Astrocyte (in vitro differentiated cells and primary cell): ENCODE measurements around the gene DHPS. TPM values are rescaled to one million over a fixed set of nuclear protein-coding genes. Genes with fewer than 3 reads are reported as not detected.
"Not testable (repeated sequence)": the region's sequence is repeated elsewhere in the genome, so short reads cannot be mapped to it uniquely, and the experiment has no call there.

Experiments used
- DNase-seq: peaks from one replicate; pipeline ENCODE4 v3.0.0-alpha.2; 2010; ENCODE audit warnings: low read depth
- FAIRE-seq: peaks from 2 replicates; lab custom pipeline; 2011; peaks lifted over from hg19 to GRCh38; lab: Jason Lieb, UNC
- H2AFZ ChIP-seq: 2 replicates; pipeline ENCODE4 v1.6.0; 2012; ENCODE audit warnings: low read depth, low read length, inconsistent platforms
- H3K27ac ChIP-seq: 2 replicates; pipeline ENCODE4 v1.5.1; 2011; ENCODE audit warnings: low read depth, low read length, inconsistent platforms
- H3K27me3 ChIP-seq: 2 replicates; pipeline ENCODE4 v1.6.0; 2011; ENCODE audit warnings: low read length, inconsistent platforms; ENCODE audit not compliant: insufficient read depth
- H3K36me3 ChIP-seq: 2 replicates; pipeline ENCODE4 v1.5.1; 2011; ENCODE audit warnings: low read length, inconsistent platforms; ENCODE audit not compliant: insufficient read depth
- H3K4me1 ChIP-seq: 2 replicates; pipeline ENCODE4 v1.5.1; 2011; ENCODE audit warnings: low read length, inconsistent platforms; ENCODE audit not compliant: insufficient read depth
- H3K4me2 ChIP-seq: 2 replicates; pipeline ENCODE4 v1.6.0; 2012; ENCODE audit warnings: low read length, inconsistent platforms
- H3K4me3 ChIP-seq: 2 replicates; pipeline ENCODE4 v1.5.1; 2011; ENCODE audit warnings: low read depth, mild to moderate bottlenecking, low read length, inconsistent platforms; ENCODE audit not compliant: insufficient read depth
- H3K79me2 ChIP-seq: 2 replicates; pipeline ENCODE4 v1.6.0; 2012; ENCODE audit warnings: mild to moderate bottlenecking, low read length, inconsistent platforms; ENCODE audit not compliant: insufficient read depth
- H3K9ac ChIP-seq: 2 replicates; pipeline ENCODE4 v1.6.0; 2012; ENCODE audit warnings: mild to moderate bottlenecking, low read length, inconsistent platforms
- H3K9me3 ChIP-seq: 2 replicates; pipeline ENCODE4 v1.5.1; 2012; ENCODE audit warnings: low read depth, mild to moderate bottlenecking, low read length, inconsistent platforms; ENCODE audit not compliant: insufficient read depth
- H4K20me1 ChIP-seq: 2 replicates; pipeline ENCODE4 v1.6.0; 2012; ENCODE audit warnings: low read length, inconsistent platforms; ENCODE audit not compliant: insufficient read depth
- H3K27ac Mint-ChIP-seq: one replicate; pipeline ENCODE4 v1.8.0; 2021; ENCODE audit warnings: mild to moderate bottlenecking, mixed read lengths; ENCODE audit not compliant: unreplicated experiment
- H3K27me3 Mint-ChIP-seq: one replicate; pipeline ENCODE4 v1.8.0; 2021; ENCODE audit warnings: low read depth, mixed read lengths; ENCODE audit not compliant: unreplicated experiment
- H3K36me3 Mint-ChIP-seq: one replicate; pipeline ENCODE4 v1.8.0; 2021; ENCODE audit warnings: low read depth, mixed read lengths; ENCODE audit not compliant: unreplicated experiment
- H3K4me1 Mint-ChIP-seq: one replicate; pipeline ENCODE4 v1.8.0; 2021; ENCODE audit warnings: low read depth, mixed read lengths; ENCODE audit not compliant: unreplicated experiment
- H3K4me3 Mint-ChIP-seq: one replicate; pipeline ENCODE4 v1.8.0; 2021; ENCODE audit warnings: mild to moderate bottlenecking, moderate library complexity, mixed read lengths; ENCODE audit not compliant: unreplicated experiment
- H3K9me3 Mint-ChIP-seq: one replicate; pipeline ENCODE4 v1.8.0; 2021; ENCODE audit warnings: mild to moderate bottlenecking, mixed read lengths; ENCODE audit not compliant: unreplicated experiment
- CTCF ChIP-seq: IDR thresholded peaks from 2 replicates; pipeline ENCODE4 v1.5.1; 2011; ENCODE audit warnings: low read depth, mild to moderate bottlenecking, inconsistent platforms, low read length, moderate library complexity; ENCODE audit not compliant: insufficient read depth
- EZH2 ChIP-seq: IDR thresholded peaks from 2 replicates; pipeline ENCODE4 v1.6.1; 2012; ENCODE audit warnings: mild to moderate bottlenecking, low read length, inconsistent platforms; ENCODE audit not compliant: insufficient read depth
- total RNA-seq: library from RNA; stranded (reverse); gene quantifications from 2 replicates; pipeline ENCODE4 v1.2.1, GENCODE V29; 2021

DHPS gene
- total RNA-seq, 1 donor from 2014 or later, result 43.4 TPM

GRCh38 chr19:12701596-12702282 is 20.1 kb upstream of the DHPS start:
- TF ChIP-seq CTCF, result no peak
- no peak for TF ChIP-seq EZH2
- Mint-ChIP-seq H3K27ac (peak overlapping the region; percentile 69), H3K4me1 (peaks cover 2% of the 10 kb centered on the region), H3K9me3 (no peaks in the 10 kb centered on the region), H3K27me3 (no peaks in the 10 kb centered on the region), H3K36me3 (peaks cover 12% of the 10 kb centered on the region), H3K4me3 (no peak overlapping the region)
- Histone ChIP-seq H3K36me3 (peaks cover 30% of the 10 kb centered on the region), H3K4me1 (peaks cover 4% of the 10 kb centered on the region), H3K27ac (no peak overlapping the region), H2AFZ (no peak overlapping the region), H3K4me2 (no peak overlapping the region), H3K9me3 (no peaks in the 10 kb centered on the region), H3K4me3 (no peak overlapping the region), H4K20me1 (peaks cover 33% of the 10 kb centered on the region), H3K27me3 (no peaks in the 10 kb centered on the region), H3K79me2 (peaks cover 12% of the 10 kb centered on the region), H3K9ac (no peak overlapping the region)
- FAIRE-seq (no peak), DNase-seq (no peak)

- Histone ChIP-seq H3K9me3 (no peaks in the 10 kb centered on the region), H3K4me3 (no peak overlapping the region), H3K9ac (no peak overlapping the region), H3K4me2 (no peak overlapping the region), H3K27me3 (no peaks in the 10 kb centered on the region), H2AFZ (no peak overlapping the region), H3K36me3 (peaks cover 18% of the 10 kb centered on the region), H3K27ac (no peak overlapping the region), H3K79me2 (peaks cover 6% of the 10 kb centered on the region), H3K4me1 (peaks cover 15% of the 10 kb centered on the region), H4K20me1 (peaks cover 14% of the 10 kb centered on the region)
- Mint-ChIP-seq H3K4me1 (peaks cover 5% of the 10 kb centered on the region), H3K27ac (no peak overlapping the region), H3K27me3 (no peaks in the 10 kb centered on the region), H3K9me3 (no peaks in the 10 kb centered on the region), H3K36me3 (peaks cover 11% of the 10 kb centered on the region), H3K4me3 (peak overlapping the region; percentile 32)
- DNase-seq (no peak), FAIRE-seq (no peak)
- TF ChIP-seq CTCF, result no peak
- TF ChIP-seq EZH2, result no peak
Measured at GRCh38 chr19:12698138-12698537, 16.5 kb upstream of the DHPS start.

- Histone ChIP-seq H3K36me3 (peaks cover 13% of the 10 kb centered on the region), H3K4me1 (peaks cover 15% of the 10 kb centered on the region)
- not testable (repeated sequence) for H3K4me1 Mint-ChIP-seq, FAIRE-seq, H4K20me1 ChIP-seq, H2AFZ ChIP-seq, H3K9ac ChIP-seq, H3K9me3 ChIP-seq, H3K9me3 Mint-ChIP-seq, DNase-seq, H3K27me3 ChIP-seq, H3K36me3 Mint-ChIP-seq, H3K79me2 ChIP-seq, H3K27me3 Mint-ChIP-seq, H3K4me3 ChIP-seq, H3K4me2 ChIP-seq, H3K27ac ChIP-seq, H3K4me3 Mint-ChIP-seq
- H3K27ac Mint-ChIP-seq, result peak overlapping the region; percentile 34
Measured at GRCh38 chr19:12697425-12697824, 15.7 kb upstream of the DHPS start.
